Transverse colon (tissue), 3 donors: ENCODE measurements around the gene STOML3.

Experiments
- CTCF ChIP-seq, 5 experiments: fragments of 200-600 bp in 3 of 5; fragments of 450-650 bp in 2 of 5; sonication (generic) in 3 of 5; IDR thresholded peaks; 1 replicate in 2 of 5; 2 replicates in 3 of 5; pipeline ENCODE4 v1.5.1; 2016 to 2017; ENCODE audit warnings: antibody characterized with exemption in 5 of 5, inconsistent platforms in 3 of 5, mild to moderate bottlenecking in 2 of 5, moderate library complexity in 1 of 5
- EP300 ChIP-seq: sonication (generic); formaldehyde crosslinking; IDR thresholded peaks from one replicate; pipeline ENCODE4 v1.6.1; 2017; ENCODE audit warnings: antibody characterized with exemption, low read depth
- POLR2A ChIP-seq: fragments of 450-650 bp; IDR thresholded peaks from one replicate; pipeline ENCODE4 v1.6.1; 2016; ENCODE audit warnings: antibody characterized with exemption, mild to moderate bottlenecking, moderate library complexity

- TF ChIP-seq POLR2A: no peak
- TF ChIP-seq EP300: no peak
- no peak for TF ChIP-seq CTCF (IDR thresholded peaks at IDR 0.05)
These were observed 49.6 kb upstream of the STOML3 start for GRCh38 chr13:39040206-39040605.
